NB4 (cell line): Measurements from ENCODE around the gene PKNOX2.

Experiments used
- DNase-seq: peaks from one replicate; pipeline ENCODE4 v3.0.0; 2010; ENCODE audit warnings: low read depth
- H3K4me3 ChIP-seq: one replicate; pipeline ENCODE4 v1.5.1; 2011; ENCODE audit warnings: mild to moderate bottlenecking, low read depth, low read length, moderate library complexity
- MYC ChIP-seq: IDR thresholded peaks from 2 replicates; pipeline ENCODE4 v1.6.1; 2011; ENCODE audit warnings: low read depth, low read length
- POLR2A ChIP-seq: IDR thresholded peaks from 2 replicates; pipeline ENCODE4 v1.6.1; 2011; ENCODE audit warnings: mild to moderate bottlenecking; ENCODE audit not compliant: insufficient read length; ENCODE audit errors: extremely low read depth
- TF ChIP-seq, protein P1 (sequence below): IDR thresholded peaks from 2 replicates; pipeline ENCODE4 v1.6.1; 2011; ENCODE audit warnings: low read depth, low read length
- TF ChIP-seq, protein P2 (sequence below): IDR thresholded peaks from one replicate; pipeline ENCODE4 v1.5.1; 2012; ENCODE audit warnings: low read depth, low read length

Gene PKNOX2

DNA sequence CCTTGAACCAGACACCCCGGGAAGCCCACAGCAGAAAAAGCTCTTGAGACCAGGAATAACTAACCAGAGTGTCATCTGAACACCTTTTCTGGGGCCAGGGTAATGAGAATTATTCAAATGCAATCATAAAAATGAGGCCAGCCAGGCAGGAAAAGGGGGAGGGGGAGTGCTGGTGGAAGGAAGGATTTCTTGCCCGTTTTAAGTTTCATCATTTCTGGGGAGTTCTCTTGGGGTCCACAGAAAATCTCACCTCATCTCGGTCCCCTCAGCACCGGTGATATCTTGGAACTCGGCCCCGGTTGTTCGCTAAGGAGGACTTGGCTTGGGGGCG is 495 bp upstream of the PKNOX2 start:
- TF ChIP-seq, protein P1, sequence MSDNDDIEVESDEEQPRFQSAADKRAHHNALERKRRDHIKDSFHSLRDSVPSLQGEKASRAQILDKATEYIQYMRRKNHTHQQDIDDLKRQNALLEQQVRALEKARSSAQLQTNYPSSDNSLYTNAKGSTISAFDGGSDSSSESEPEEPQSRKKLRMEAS = no peak
- TF ChIP-seq, protein P2, sequence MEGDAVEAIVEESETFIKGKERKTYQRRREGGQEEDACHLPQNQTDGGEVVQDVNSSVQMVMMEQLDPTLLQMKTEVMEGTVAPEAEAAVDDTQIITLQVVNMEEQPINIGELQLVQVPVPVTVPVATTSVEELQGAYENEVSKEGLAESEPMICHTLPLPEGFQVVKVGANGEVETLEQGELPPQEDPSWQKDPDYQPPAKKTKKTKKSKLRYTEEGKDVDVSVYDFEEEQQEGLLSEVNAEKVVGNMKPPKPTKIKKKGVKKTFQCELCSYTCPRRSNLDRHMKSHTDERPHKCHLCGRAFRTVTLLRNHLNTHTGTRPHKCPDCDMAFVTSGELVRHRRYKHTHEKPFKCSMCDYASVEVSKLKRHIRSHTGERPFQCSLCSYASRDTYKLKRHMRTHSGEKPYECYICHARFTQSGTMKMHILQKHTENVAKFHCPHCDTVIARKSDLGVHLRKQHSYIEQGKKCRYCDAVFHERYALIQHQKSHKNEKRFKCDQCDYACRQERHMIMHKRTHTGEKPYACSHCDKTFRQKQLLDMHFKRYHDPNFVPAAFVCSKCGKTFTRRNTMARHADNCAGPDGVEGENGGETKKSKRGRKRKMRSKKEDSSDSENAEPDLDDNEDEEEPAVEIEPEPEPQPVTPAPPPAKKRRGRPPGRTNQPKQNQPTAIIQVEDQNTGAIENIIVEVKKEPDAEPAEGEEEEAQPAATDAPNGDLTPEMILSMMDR = no peak
- TF ChIP-seq MYC (no peak), POLR2A (no peak)
- DNase-seq = no peak
- H3K4me3 ChIP-seq = no peak overlapping the region

DNA sequence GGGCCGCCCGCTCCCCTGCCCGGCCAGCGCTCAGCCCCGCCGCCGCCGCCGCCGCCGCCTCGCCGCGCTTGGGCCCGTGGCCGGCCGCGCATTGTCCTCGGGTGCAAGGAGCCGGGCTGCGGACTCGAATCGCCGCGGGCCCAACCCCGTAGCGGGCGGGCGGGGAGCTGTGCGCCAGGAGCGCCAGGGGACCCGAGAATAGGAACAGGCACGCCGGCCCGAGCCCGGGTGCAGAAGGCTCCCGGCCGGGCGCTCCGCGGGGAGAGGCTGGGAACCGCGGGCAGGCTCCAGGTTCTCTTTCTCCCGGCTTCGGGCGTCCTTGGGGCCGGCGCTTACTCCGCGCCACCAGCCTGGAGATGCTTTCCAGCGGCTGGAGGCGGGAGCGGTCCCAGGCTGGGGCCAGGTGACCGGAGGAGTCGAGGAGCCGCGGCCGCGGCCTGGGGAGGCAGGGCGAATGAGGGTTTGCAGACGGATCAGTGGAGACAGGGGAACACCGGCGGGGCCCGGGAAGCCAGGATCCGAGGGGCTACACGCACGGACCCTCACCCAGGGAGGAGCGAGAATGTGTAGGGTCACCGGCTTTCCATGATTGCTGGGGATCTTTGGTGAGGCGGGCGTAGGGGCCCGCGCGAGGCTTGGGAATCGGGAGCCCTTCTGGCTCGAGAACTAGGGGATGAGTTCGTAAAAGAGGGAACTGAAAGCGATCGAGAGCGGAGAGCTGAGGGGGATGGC is 726 bp downstream of the PKNOX2 start:
- DNase-seq = peak; percentile 14
- H3K4me3 ChIP-seq = no peak overlapping the region
- TF ChIP-seq MYC (no peak), POLR2A (no peak)
- TF ChIP-seq, protein P2 = no peak
- TF ChIP-seq, protein P1 = no peak

DNA sequence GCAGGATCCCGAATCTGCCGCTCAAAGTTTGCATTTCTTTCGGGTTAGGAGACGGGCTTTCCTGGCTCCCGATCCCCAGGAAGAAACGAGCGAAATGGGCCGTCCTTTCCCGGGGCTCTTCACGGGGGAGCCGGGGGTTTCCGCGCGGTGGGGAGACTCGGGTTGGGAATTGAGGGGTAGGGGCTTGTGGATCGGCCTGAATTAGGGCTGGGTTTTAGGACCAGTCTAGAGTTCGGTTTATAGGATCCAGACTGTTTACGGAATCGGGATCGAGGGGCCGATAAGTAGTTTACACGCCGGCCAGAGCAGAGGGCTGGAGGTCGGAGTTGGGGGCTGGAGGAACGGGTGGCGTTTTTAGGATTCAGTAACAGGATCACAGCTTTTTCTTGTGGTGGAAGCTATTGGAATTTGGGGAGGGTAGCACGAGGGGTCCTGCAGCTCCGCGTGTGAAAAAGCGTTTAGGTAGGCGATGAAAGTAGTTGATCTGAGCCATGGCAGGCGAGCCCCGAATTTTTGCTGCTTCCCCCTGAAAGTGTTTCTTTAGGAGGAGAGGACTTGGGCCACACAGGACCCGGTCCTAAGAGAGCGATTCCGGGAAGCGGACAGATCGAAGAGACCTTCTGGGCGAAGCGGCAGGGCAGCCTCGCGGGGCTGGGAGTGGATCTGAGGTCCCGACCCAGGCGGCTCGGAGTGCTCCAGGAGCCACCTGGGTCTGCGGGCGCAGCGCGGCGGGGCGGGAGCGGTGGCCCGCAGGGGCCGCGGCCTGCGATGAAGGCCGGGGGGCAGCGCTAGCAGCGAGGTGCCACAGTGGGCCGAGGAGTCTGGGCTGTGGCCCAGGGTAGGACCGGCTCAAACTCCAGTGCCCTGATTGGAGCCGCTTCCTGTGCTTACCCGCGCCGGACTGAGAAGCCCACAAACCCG is 1.6 kb downstream of the PKNOX2 start:
- TF ChIP-seq, protein P2 = no peak
- TF ChIP-seq MYC = no peak
- TF ChIP-seq POLR2A = no peak
- TF ChIP-seq, protein P1 = no peak
- DNase-seq = no peak
- H3K4me3 ChIP-seq = no peak overlapping the region

DNA sequence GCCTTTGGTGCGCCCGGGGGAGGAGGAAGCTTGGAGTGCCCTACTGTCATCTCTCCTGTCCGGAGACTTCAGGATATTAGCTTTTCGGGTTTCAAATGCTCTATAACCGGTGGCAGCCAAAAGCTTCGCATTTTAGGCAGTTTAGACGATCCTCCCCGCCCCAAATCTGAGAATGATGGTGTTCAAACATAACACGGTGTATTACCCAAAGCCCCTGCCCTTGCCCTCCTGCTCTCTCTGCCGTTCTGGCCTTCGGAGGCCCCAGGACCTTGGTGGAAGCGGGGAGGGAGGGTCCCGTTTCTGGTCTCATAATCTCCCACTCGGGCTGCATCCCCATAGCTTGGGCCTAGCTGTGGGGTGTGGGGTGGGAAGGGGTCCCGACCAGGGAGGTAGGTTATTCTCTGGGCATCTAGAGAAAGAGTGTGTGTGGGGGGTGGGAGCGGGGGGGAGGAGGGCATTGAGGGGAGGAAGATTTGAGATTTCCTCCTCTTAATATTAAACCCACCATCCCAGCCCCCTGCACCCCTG is 2.3 kb downstream of the PKNOX2 start:
- no peak for DNase-seq
- H3K4me3 ChIP-seq = no peak overlapping the region
- TF ChIP-seq, protein P2 = no peak
- TF ChIP-seq MYC = no peak
- TF ChIP-seq POLR2A = no peak

DNA sequence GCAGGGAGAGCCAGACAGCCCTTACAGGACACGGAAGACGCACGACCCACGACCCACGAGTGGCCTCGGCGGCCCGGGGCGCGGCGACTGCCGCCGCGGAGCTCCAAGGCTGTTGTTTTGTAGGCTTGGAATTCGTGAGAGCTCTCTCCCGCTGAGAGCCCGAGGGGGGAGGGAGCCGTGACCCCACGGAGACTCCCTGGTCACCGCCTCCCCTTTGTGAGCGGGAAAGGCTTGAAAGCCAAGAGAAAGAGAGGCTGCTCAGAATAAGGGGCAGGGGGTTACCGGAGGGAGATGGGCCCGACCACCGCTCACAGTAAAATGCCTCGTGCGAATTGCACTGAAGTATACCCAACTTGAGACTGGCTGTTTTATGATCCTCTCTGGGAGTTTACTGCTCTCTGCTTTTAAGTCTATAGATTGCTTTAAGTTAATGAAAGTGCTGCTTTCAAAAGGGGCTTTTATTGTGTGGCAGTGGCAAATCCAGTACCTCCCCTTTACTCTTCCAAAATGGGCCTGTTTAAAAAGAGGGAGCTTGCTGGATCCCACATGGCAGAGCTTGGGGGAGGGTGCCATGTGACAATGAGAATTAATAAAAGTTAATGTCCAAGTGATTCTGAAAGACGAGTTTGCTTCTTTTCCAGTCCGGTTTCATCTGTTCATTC is 2.9 kb downstream of the PKNOX2 start:
- TF ChIP-seq MYC (no peak), POLR2A (no peak)
- TF ChIP-seq, protein P2 = no peak
- TF ChIP-seq, protein P1 = no peak
- H3K4me3 ChIP-seq = no peak overlapping the region
- DNase-seq = no peak
